Mesendoderm (in vitro differentiated cells): Measurements from ENCODE around the gene RNLS.

Experiments used
- DNase-seq: peaks from one replicate; pipeline ENCODE4 v3.0.0; 2013
- H2AK5ac ChIP-seq: 2 replicates; pipeline ENCODE4 v1.6.1; 2013; ENCODE audit warnings: low read length, inconsistent platforms
- H2BK120ac ChIP-seq: 2 replicates; pipeline ENCODE4 v1.6.1; 2013; ENCODE audit warnings: low read depth, mild to moderate bottlenecking, low read length, moderate library complexity, mixed read lengths
- H2BK15ac ChIP-seq: replicated peaks from 2 replicates; pipeline ENCODE4 v1.6.1; 2013; ENCODE audit warnings: low read depth, mild to moderate bottlenecking, moderate library complexity
- H2BK5ac ChIP-seq: 2 replicates; pipeline ENCODE4 v1.6.1; 2013; ENCODE audit warnings: low read length, inconsistent platforms
- H3K18ac ChIP-seq: 2 replicates; pipeline ENCODE4 v1.6.1; 2013; ENCODE audit warnings: mild to moderate bottlenecking, low read length, mixed read lengths
- H3K23ac ChIP-seq: one replicate; pipeline ENCODE4 v1.6.1; 2013; ENCODE audit warnings: low read length
- H3K27ac ChIP-seq: 2 replicates; pipeline ENCODE4 v1.5.1; 2013; ENCODE audit warnings: low read depth, mild to moderate bottlenecking, inconsistent platforms, low read length, moderate library complexity
- H3K27me3 ChIP-seq: 2 replicates; pipeline ENCODE4 v1.6.1; 2013; ENCODE audit warnings: low read length, control low read depth, mild to moderate bottlenecking, inconsistent platforms; ENCODE audit not compliant: insufficient read depth, poor library complexity
- H3K36me3 ChIP-seq: 2 replicates; pipeline ENCODE4 v1.6.1; 2013; ENCODE audit warnings: low read length, inconsistent platforms; ENCODE audit not compliant: control insufficient read depth, insufficient read depth
- H3K4ac ChIP-seq: one replicate; pipeline ENCODE4 v1.6.1; 2013; ENCODE audit warnings: low read depth, mild to moderate bottlenecking, low read length, moderate library complexity
- H3K4me1 ChIP-seq: 2 replicates; pipeline ENCODE4 v1.6.1; 2013; ENCODE audit warnings: low read depth, low read length, inconsistent platforms; ENCODE audit not compliant: control insufficient read depth
- H3K4me2 ChIP-seq: 2 replicates; pipeline ENCODE4 v1.6.1; 2013; ENCODE audit warnings: low read length
- H3K4me3 ChIP-seq: 2 replicates; pipeline ENCODE4 v1.5.1; 2013; ENCODE audit warnings: mild to moderate bottlenecking, low read length
- H3K56ac ChIP-seq: one replicate; pipeline ENCODE4 v1.6.1; 2013; ENCODE audit warnings: low read length
- H3K79me1 ChIP-seq: 2 replicates; pipeline ENCODE4 v1.6.1; 2013; ENCODE audit warnings: low read length, inconsistent platforms
- H3K79me2 ChIP-seq: 2 replicates; pipeline ENCODE4 v1.6.1; 2013; ENCODE audit warnings: mild to moderate bottlenecking, low read length; ENCODE audit not compliant: control insufficient read depth, insufficient read depth
- H3K9ac ChIP-seq: 2 replicates; pipeline ENCODE4 v1.6.1; 2013; ENCODE audit warnings: low read length, inconsistent platforms
- H4K5ac ChIP-seq: one replicate; pipeline ENCODE4 v1.6.1; 2013; ENCODE audit warnings: low read length
- H4K8ac ChIP-seq: one replicate; pipeline ENCODE4 v1.6.1; 2013; ENCODE audit warnings: low read depth, mild to moderate bottlenecking, control low read depth, low read length, moderate library complexity
- WGBS: extraction: QIAGEN DNeasy Blood & Tissue Kit; methylation state at CpG from one replicate; pipeline ENCODE4 v1.1.7; 2013; ENCODE audit warnings: low lambda C conversion rate, missing lambda C conversion rate; ENCODE audit not compliant: insufficient coverage; ENCODE audit errors: extremely low coverage; 5-methylcytosine and 5-hydroxymethylcytosine counted together

The RNLS gene

GRCh38 chr10:88482220-88482619, 100.9 kb downstream of the RNLS start:
- Histone ChIP-seq H3K56ac (no peak overlapping the region), H3K4ac (no peak overlapping the region), H3K4me3 (no peak overlapping the region), H4K5ac (no peak overlapping the region), H3K27me3 (no peaks in the 10 kb centered on the region), H3K9ac (no peak overlapping the region), H3K79me1 (no peaks in the 10 kb centered on the region), H3K4me1 (no peaks in the 10 kb centered on the region), H3K18ac (no peak overlapping the region), H3K79me2 (no peaks in the 10 kb centered on the region), H2BK120ac (no peak overlapping the region), H3K23ac (no peak overlapping the region), H3K36me3 (no peaks in the 10 kb centered on the region), H3K27ac (no peak overlapping the region), H4K8ac (no peak overlapping the region), H3K4me2 (no peak overlapping the region), H2AK5ac (no peak overlapping the region), H2BK5ac (no peak overlapping the region), H2BK15ac (no peak overlapping the region)
- no peak for DNase-seq
- WGBS: no CpG with 5 or more reads among the region's 2 CpGs

- H3K23ac ChIP-seq: no peak overlapping the region
- no peak overlapping the region for H3K4ac ChIP-seq
- no peak overlapping the region for H2AK5ac ChIP-seq
- no peak overlapping the region for H4K5ac ChIP-seq
- no peak overlapping the region for H2BK5ac ChIP-seq
- H3K4me2 ChIP-seq: no peak overlapping the region
- H3K4me3 ChIP-seq: no peak overlapping the region
- H3K4me1 ChIP-seq: no peaks in the 10 kb centered on the region
- no peak overlapping the region for H4K8ac ChIP-seq
- H2BK15ac ChIP-seq: no peak overlapping the region
- no peak overlapping the region for H3K18ac ChIP-seq
- WGBS: no CpG with 5 or more reads among the region's 2 CpGs
- H3K9ac ChIP-seq: no peak overlapping the region
- H3K36me3 ChIP-seq: no peaks in the 10 kb centered on the region
- no peak overlapping the region for H3K56ac ChIP-seq
- no peak overlapping the region for H2BK120ac ChIP-seq
- no peaks in the 10 kb centered on the region for H3K79me2 ChIP-seq
- DNase-seq: no peak
- no peaks in the 10 kb centered on the region for H3K27me3 ChIP-seq
- no peak overlapping the region for H3K27ac ChIP-seq
- no peaks in the 10 kb centered on the region for H3K79me1 ChIP-seq
These were observed 104.9 kb downstream of the RNLS start for GRCh38 chr10:88478256-88478655.

- Histone ChIP-seq H3K56ac (no peak overlapping the region), H3K4me1 (no peaks in the 10 kb centered on the region), H3K36me3 (no peaks in the 10 kb centered on the region), H2BK5ac (no peak overlapping the region), H4K5ac (no peak overlapping the region), H3K23ac (no peak overlapping the region), H3K27ac (no peak overlapping the region), H3K18ac (no peak overlapping the region), H3K79me2 (no peaks in the 10 kb centered on the region), H3K4me3 (no peak overlapping the region), H4K8ac (no peak overlapping the region), H3K79me1 (no peaks in the 10 kb centered on the region), H3K27me3 (no peaks in the 10 kb centered on the region), H3K4ac (no peak overlapping the region), H3K4me2 (no peak overlapping the region), H3K9ac (no peak overlapping the region), H2BK15ac (no peak overlapping the region), H2BK120ac (no peak overlapping the region), H2AK5ac (no peak overlapping the region)
- no CpG with 5 or more reads among the region's 4 CpGs for WGBS
- DNase-seq: no peak
These were observed 105.6 kb downstream of the RNLS start for GRCh38 chr10:88477343-88478085.

GRCh38 chr10:88474884-88475844, 108.0 kb downstream of the RNLS start:
- H3K4me1 ChIP-seq: no peaks in the 10 kb centered on the region
- no peak for DNase-seq
- H3K4me2 ChIP-seq: no peak overlapping the region
- H3K4ac ChIP-seq: no peak overlapping the region
- H2AK5ac ChIP-seq: no peak overlapping the region
- H3K36me3 ChIP-seq: no peaks in the 10 kb centered on the region
- H3K56ac ChIP-seq: no peak overlapping the region
- H2BK120ac ChIP-seq: no peak overlapping the region
- no peak overlapping the region for H3K9ac ChIP-seq
- no peak overlapping the region for H2BK15ac ChIP-seq
- no peak overlapping the region for H2BK5ac ChIP-seq
- H3K23ac ChIP-seq: no peak overlapping the region
- no peak overlapping the region for H3K18ac ChIP-seq
- no peak overlapping the region for H3K27ac ChIP-seq
- WGBS: no CpG with 5 or more reads among the region's 7 CpGs
- H4K8ac ChIP-seq: no peak overlapping the region
- no peak overlapping the region for H3K4me3 ChIP-seq
- H4K5ac ChIP-seq: no peak overlapping the region
- no peaks in the 10 kb centered on the region for H3K27me3 ChIP-seq
- no peaks in the 10 kb centered on the region for H3K79me1 ChIP-seq
- no peaks in the 10 kb centered on the region for H3K79me2 ChIP-seq

GRCh38 chr10:88473989-88474883, 108.9 kb downstream of the RNLS start:
- H3K9ac ChIP-seq: no peak overlapping the region
- H3K56ac ChIP-seq: no peak overlapping the region
- no peak overlapping the region for H2BK120ac ChIP-seq
- no peak overlapping the region for H2AK5ac ChIP-seq
- H3K27ac ChIP-seq: no peak overlapping the region
- no peak overlapping the region for H4K8ac ChIP-seq
- H3K79me2 ChIP-seq: no peaks in the 10 kb centered on the region
- H3K4ac ChIP-seq: no peak overlapping the region
- no peaks in the 10 kb centered on the region for H3K4me1 ChIP-seq
- H3K79me1 ChIP-seq: no peaks in the 10 kb centered on the region
- H3K27me3 ChIP-seq: no peaks in the 10 kb centered on the region
- DNase-seq: no peak
- H4K5ac ChIP-seq: no peak overlapping the region
- H2BK5ac ChIP-seq: no peak overlapping the region
- H3K36me3 ChIP-seq: no peaks in the 10 kb centered on the region
- H3K18ac ChIP-seq: no peak overlapping the region
- WGBS: no CpG with 5 or more reads among the region's 2 CpGs
- no peak overlapping the region for H3K4me3 ChIP-seq
- no peak overlapping the region for H3K23ac ChIP-seq
- H3K4me2 ChIP-seq: no peak overlapping the region
- H2BK15ac ChIP-seq: no peak overlapping the region
